Testis (tissue), 2 donors: ENCODE data around the gene DLL4.

Source experiments
- CTCF ChIP-seq, 3 experiments: fragments of 450-650 bp in 2 of 3; fragments of 200-600 bp in 1 of 3; sonication (generic) in 1 of 3; IDR thresholded peaks; one replicate each; pipeline ENCODE4 v1.5.1; 2016 to 2019; ENCODE audit warnings: antibody characterized with exemption in 3 of 3, mild to moderate bottlenecking in 2 of 3, moderate library complexity in 1 of 3
- POLR2A ChIP-seq: fragments of 450-650 bp; IDR thresholded peaks from one replicate; pipeline ENCODE4 v1.6.1; 2017; ENCODE audit warnings: antibody characterized with exemption, mild to moderate bottlenecking, moderate library complexity

- TF ChIP-seq CTCF (IDR thresholded peaks at IDR 0.05), result no peak
- TF ChIP-seq POLR2A, result no peak
These were observed 19.2 kb upstream of the DLL4 start for GRCh38 chr15:40909662-40910630.
